ENCODE data around the gene DZIP1.

The DZIP1 gene

GRCh38 chr13:95560387-95560786 lies 84.1 kb downstream of the DZIP1 start:
- Histone ChIP-seq H3K27ac (ENCODE audit: low read depth, low read length) (no peak overlapping the region), H3K4me3 (ENCODE audit: low read depth, low read length) (no peak overlapping the region), H2BK5ac (ENCODE audit: low read depth, low read length, poor library complexity) (no peak overlapping the region), H2BK12ac (ENCODE audit: low read length) (no peak overlapping the region), H3K4ac (ENCODE audit: low read depth, low read length) (no peak overlapping the region), H3K4me2 (ENCODE audit: low read length) (no peak overlapping the region), H4K12ac (ENCODE audit: low read depth, low read length) (no peak overlapping the region), H2AK5ac (ENCODE audit: low read length) (no peak overlapping the region), H3K14ac (ENCODE audit: low read length) (no peak overlapping the region), H4K8ac (ENCODE audit: low read depth, low read length) (no peak overlapping the region), H3K9me3 (ENCODE audit: insufficient read depth, low read depth, low read length) (no peaks in the 10 kb centered on the region), H2AFZ (ENCODE audit: insufficient read depth, low read length, poor library complexity) (no peak overlapping the region), H3K4me1 (ENCODE audit: control insufficient read depth in 1 of 2, insufficient read depth in 2 of 2, low read length in 2 of 2) (no peaks in the 10 kb centered on the region), H3K23ac (ENCODE audit: low read length) (no peak overlapping the region), H3K27me3 (ENCODE audit: insufficient read depth, low read length) (no peaks in the 10 kb centered on the region), H3K36me3 (ENCODE audit: control insufficient read depth in 1 of 2, insufficient read depth in 2 of 2, low read length in 2 of 2) (no peaks in the 10 kb centered on the region), H4K91ac (ENCODE audit: low read depth, low read length) (no peak overlapping the region), H3K18ac (ENCODE audit: low read length) (no peak overlapping the region), H2BK120ac (ENCODE audit: insufficient read depth, low read length, poor library complexity) (no peak overlapping the region), H3K9ac (ENCODE audit: low read length) (no peak overlapping the region), H3K79me1 (ENCODE audit: low read length) (no peaks in the 10 kb centered on the region), H3K79me2 (ENCODE audit: control insufficient read depth, insufficient read depth, low read length, poor library complexity) (peaks cover 2% of the 10 kb centered on the region)
- DNase-seq, result no peak
- WGBS (ENCODE audit: extremely low coverage, insufficient coverage, insufficient read length), result no CpG with 5 or more reads among the region's 6 CpGs

- no peak overlapping the region for H2BK120ac ChIP-seq (ENCODE audit: insufficient read depth, low read length, poor library complexity)
- H3K9me3 ChIP-seq (ENCODE audit: insufficient read depth, low read depth, low read length), result no peaks in the 10 kb centered on the region
- H4K91ac ChIP-seq (ENCODE audit: low read depth, low read length), result no peak overlapping the region
- no peak overlapping the region for H4K12ac ChIP-seq (ENCODE audit: low read depth, low read length)
- H3K27ac ChIP-seq (ENCODE audit: low read depth, low read length), result no peak overlapping the region
- no peaks in the 10 kb centered on the region for H3K4me1 ChIP-seq (ENCODE audit: control insufficient read depth in 1 of 2, insufficient read depth in 2 of 2, low read length in 2 of 2)
- H3K23ac ChIP-seq (ENCODE audit: low read length), result no peak overlapping the region
- H3K79me2 ChIP-seq (ENCODE audit: control insufficient read depth, insufficient read depth, low read length, poor library complexity), result peaks cover 2% of the 10 kb centered on the region
- no CpG with 5 or more reads among the region's 6 CpGs for WGBS (ENCODE audit: extremely low coverage, insufficient coverage, insufficient read length)
- no peak overlapping the region for H2AK5ac ChIP-seq (ENCODE audit: low read length)
- no peak overlapping the region for H2AFZ ChIP-seq (ENCODE audit: insufficient read depth, low read length, poor library complexity)
- no peak overlapping the region for H3K4ac ChIP-seq (ENCODE audit: low read depth, low read length)
- H3K27me3 ChIP-seq (ENCODE audit: insufficient read depth, low read length), result no peaks in the 10 kb centered on the region
- no peak overlapping the region for H3K14ac ChIP-seq (ENCODE audit: low read length)
- no peak overlapping the region for H4K8ac ChIP-seq (ENCODE audit: low read depth, low read length)
- no peak overlapping the region for H3K4me2 ChIP-seq (ENCODE audit: low read length)
- DNase-seq, result no peak
- no peak overlapping the region for H2BK12ac ChIP-seq (ENCODE audit: low read length)
- no peak overlapping the region for H3K4me3 ChIP-seq (ENCODE audit: low read depth, low read length)
- no peaks in the 10 kb centered on the region for H3K36me3 ChIP-seq (ENCODE audit: control insufficient read depth in 1 of 2, insufficient read depth in 2 of 2, low read length in 2 of 2)
- no peak overlapping the region for H2BK5ac ChIP-seq (ENCODE audit: low read depth, low read length, poor library complexity)
- H3K9ac ChIP-seq (ENCODE audit: low read length), result no peak overlapping the region
- H3K18ac ChIP-seq (ENCODE audit: low read length), result no peak overlapping the region
- H3K79me1 ChIP-seq (ENCODE audit: low read length), result no peaks in the 10 kb centered on the region
Observed at GRCh38 chr13:95559100-95559499, 85.4 kb downstream of the DZIP1 start.

- Histone ChIP-seq H3K27me3 (ENCODE audit: insufficient read depth, low read length) (no peaks in the 10 kb centered on the region), H4K91ac (ENCODE audit: low read depth, low read length) (no peak overlapping the region), H3K4me1 (ENCODE audit: control insufficient read depth in 1 of 2, insufficient read depth in 2 of 2, low read length in 2 of 2) (peaks cover 6 to 10% of the 10 kb centered on the region in 2 experiments), H2AK5ac (ENCODE audit: low read length) (no peak overlapping the region), H2BK12ac (ENCODE audit: low read length) (no peak overlapping the region), H4K8ac (ENCODE audit: low read depth, low read length) (no peak overlapping the region), H4K12ac (ENCODE audit: low read depth, low read length) (no peak overlapping the region), H3K23ac (ENCODE audit: low read length) (no peak overlapping the region), H3K36me3 (ENCODE audit: control insufficient read depth in 1 of 2, insufficient read depth in 2 of 2, low read length in 2 of 2) (no peaks in the 10 kb centered on the region), H2AFZ (ENCODE audit: insufficient read depth, low read length, poor library complexity) (no peak overlapping the region), H2BK5ac (ENCODE audit: low read depth, low read length, poor library complexity) (no peak overlapping the region), H2BK120ac (ENCODE audit: insufficient read depth, low read length, poor library complexity) (no peak overlapping the region), H3K4ac (ENCODE audit: low read depth, low read length) (no peak overlapping the region), H3K18ac (ENCODE audit: low read length) (no peak overlapping the region), H3K9me3 (ENCODE audit: insufficient read depth, low read depth, low read length) (no peaks in the 10 kb centered on the region), H3K4me3 (ENCODE audit: low read depth, low read length) (no peak overlapping the region), H3K14ac (ENCODE audit: low read length) (no peak overlapping the region), H3K27ac (ENCODE audit: low read depth, low read length) (no peak overlapping the region), H3K79me1 (ENCODE audit: low read length) (no peaks in the 10 kb centered on the region), H3K9ac (ENCODE audit: low read length) (no peak overlapping the region), H3K4me2 (ENCODE audit: low read length) (no peak overlapping the region), H3K79me2 (ENCODE audit: control insufficient read depth, insufficient read depth, low read length, poor library complexity) (peaks cover 2% of the 10 kb centered on the region)
- no peak for DNase-seq
Observed at GRCh38 chr13:95557013-95557412, 87.5 kb downstream of the DZIP1 start.

GRCh38 chr13:95553581-95554385 lies 90.7 kb downstream of the DZIP1 start:
- Histone ChIP-seq H3K23ac (ENCODE audit: low read length) (no peak overlapping the region), H2BK120ac (ENCODE audit: insufficient read depth, low read length, poor library complexity) (no peak overlapping the region), H3K14ac (ENCODE audit: low read length) (no peak overlapping the region), H3K9me3 (ENCODE audit: insufficient read depth, low read depth, low read length) (no peaks in the 10 kb centered on the region), H4K12ac (ENCODE audit: low read depth, low read length) (no peak overlapping the region), H3K79me1 (ENCODE audit: low read length) (no peaks in the 10 kb centered on the region), H3K36me3 (ENCODE audit: control insufficient read depth in 1 of 2, insufficient read depth in 2 of 2, low read length in 2 of 2) (no peaks in the 10 kb centered on the region), H3K4me1 (ENCODE audit: control insufficient read depth in 1 of 2, insufficient read depth in 2 of 2, low read length in 2 of 2) (peaks cover 8 to 12% of the 10 kb centered on the region in 2 experiments), H2AFZ (ENCODE audit: insufficient read depth, low read length, poor library complexity) (no peak overlapping the region), H3K27ac (ENCODE audit: low read depth, low read length) (no peak overlapping the region), H2AK5ac (ENCODE audit: low read length) (no peak overlapping the region), H3K4me3 (ENCODE audit: low read depth, low read length) (no peak overlapping the region), H3K4ac (ENCODE audit: low read depth, low read length) (no peak overlapping the region), H4K91ac (ENCODE audit: low read depth, low read length) (no peak overlapping the region), H2BK5ac (ENCODE audit: low read depth, low read length, poor library complexity) (no peak overlapping the region), H2BK12ac (ENCODE audit: low read length) (no peak overlapping the region), H3K9ac (ENCODE audit: low read length) (no peak overlapping the region), H3K79me2 (ENCODE audit: control insufficient read depth, insufficient read depth, low read length, poor library complexity) (peaks cover 2% of the 10 kb centered on the region), H3K4me2 (ENCODE audit: low read length) (peak overlapping the region; percentile 88), H4K8ac (ENCODE audit: low read depth, low read length) (no peak overlapping the region), H3K18ac (ENCODE audit: low read length) (no peak overlapping the region), H3K27me3 (ENCODE audit: insufficient read depth, low read length) (no peaks in the 10 kb centered on the region)
- peak; percentile 74 for DNase-seq
- no CpG with 5 or more reads among the region's 29 CpGs for WGBS (ENCODE audit: extremely low coverage, insufficient coverage, insufficient read length)

Measured in trophoblast cell (in vitro differentiated cells and primary cell).